NCI-H2227 (cell line): Measurements from ENCODE around the gene KATNB1.
"Not testable (repeated sequence)": the region's sequence is repeated elsewhere in the genome, so short reads cannot be mapped to it uniquely, and the experiment has no call there.

ENCODE experiments used
- DNase-seq: peaks from one replicate; lab custom pipeline; 2025; ENCODE audit not compliant: unreplicated experiment; lab: John Stamatoyannopoulos, UW

Gene KATNB1

GRCh38 chr16:57725151-57725550, 10.4 kb upstream of the KATNB1 start:
- DNase-seq, result no peak

GRCh38 chr16:57725554-57725953, 10.0 kb upstream of the KATNB1 start:
- DNase-seq, result peak; percentile 15

GRCh38 chr16:57725976-57726375, 9.6 kb upstream of the KATNB1 start:
- DNase-seq, result no peak

GRCh38 chr16:57726433-57726947, 9.1 kb upstream of the KATNB1 start:
- DNase-seq, result no peak

GRCh38 chr16:57727610-57728009, 8.0 kb upstream of the KATNB1 start:
- no peak for DNase-seq

- DNase-seq, result no peak
These were observed 7.0 kb upstream of the KATNB1 start for GRCh38 chr16:57728336-57729181.

- no peak for DNase-seq
These were observed 6.4 kb upstream of the KATNB1 start for GRCh38 chr16:57729182-57729484.

GRCh38 chr16:57729852-57730251, 5.7 kb upstream of the KATNB1 start:
- not testable (repeated sequence) for DNase-seq

GRCh38 chr16:57730771-57731730, 4.5 kb upstream of the KATNB1 start:
- no peak for DNase-seq

GRCh38 chr16:57732037-57732436, 3.5 kb upstream of the KATNB1 start:
- DNase-seq, result no peak

GRCh38 chr16:57732714-57733113, 2.9 kb upstream of the KATNB1 start:
- DNase-seq, result no peak

GRCh38 chr16:57734308-57734924, 1.2 kb upstream of the KATNB1 start:
- no peak for DNase-seq

GRCh38 chr16:57734925-57735754, 430 bp upstream of the KATNB1 start:
- peak; percentile 99 for DNase-seq

- DNase-seq, result peak; percentile 56
These were observed 1.1 kb downstream of the KATNB1 start for GRCh38 chr16:57736419-57737351.

GRCh38 chr16:57738844-57739243, 3.3 kb downstream of the KATNB1 start:
- no peak for DNase-seq

- no peak for DNase-seq
These were observed 4.3 kb downstream of the KATNB1 start for GRCh38 chr16:57739756-57740422.

- no peak for DNase-seq
These were observed 5.0 kb downstream of the KATNB1 start for GRCh38 chr16:57740423-57741071.

GRCh38 chr16:57741660-57742191, 6.2 kb downstream of the KATNB1 start:
- DNase-seq, result no peak
